Caco-2 (cell line): ENCODE measurements around the gene TMEM132C. TPM values are rescaled to one million over a fixed set of nuclear protein-coding genes. Genes with fewer than 3 reads are reported as not detected.

ENCODE experiments used
- BruUV-seq: library from RNA; stranded (reverse); fragments of 400-500 nt; replicated peaks from 2 replicates; lab custom pipeline; 2021; lab: Mats Ljungman, UMichigan
- CTCF ChIA-PET: fragments of 300-600 bp; sonication (Branson Sonifier 250); formaldehyde crosslinking; loops from one replicate; lab custom pipeline; 2022; ENCODE audit warnings: antibody characterized with exemption; lab: Charles Lee
- POLR2A ChIA-PET: fragments of 300-600 bp; sonication (Branson Sonifier 250); formaldehyde crosslinking; loops from one replicate; lab custom pipeline; 2022; ENCODE audit warnings: antibody characterized with exemption; lab: Charles Lee
- DNase-seq, 2 experiments: peaks; one replicate each; pipeline versions ENCODE4 v3.0.0 to v3.0.0-alpha.2; 2020 to 2022
- H3K27me3 ChIP-seq: replicated peaks from 2 replicates; pipeline ENCODE4 v1.6.0; 2011; ENCODE audit warnings: low read length; ENCODE audit not compliant: control insufficient read depth, insufficient read depth
- H3K36me3 ChIP-seq: 2 replicates; pipeline ENCODE4 v1.5.1; 2011; ENCODE audit warnings: low read length; ENCODE audit not compliant: control insufficient read depth, insufficient read depth
- H3K4me1 ChIP-seq: fragments of 250-450 bp; sonication (Bioruptor Pico); 2 replicates; pipeline ENCODE4 v1.5.1; 2020; ENCODE audit warnings: mild to moderate bottlenecking
- H3K4me3 ChIP-seq: 2 replicates; pipeline ENCODE4 v1.5.1; 2011; ENCODE audit warnings: low read depth, mild to moderate bottlenecking, control low read depth, low read length
- H3K9me3 ChIP-seq: fragments of 250-450 bp; sonication (Bioruptor Pico); 2 replicates; pipeline ENCODE4 v1.5.1; 2020; ENCODE audit warnings: mild to moderate bottlenecking, moderate library complexity
- H3K27ac Mint-ChIP-seq: one replicate; pipeline ENCODE4 v1.8.0; 2022; ENCODE audit warnings: mixed read lengths; ENCODE audit not compliant: unreplicated experiment
- H3K27me3 Mint-ChIP-seq: one replicate; pipeline ENCODE4 v1.8.0; 2022; ENCODE audit warnings: mixed read lengths; ENCODE audit not compliant: insufficient read depth, unreplicated experiment
- H3K36me3 Mint-ChIP-seq: one replicate; pipeline ENCODE4 v1.8.0; 2022; ENCODE audit warnings: mild to moderate bottlenecking, mixed read lengths; ENCODE audit not compliant: insufficient read depth, unreplicated experiment
- H3K4me1 Mint-ChIP-seq: one replicate; pipeline ENCODE4 v1.8.0; 2022; ENCODE audit warnings: low read depth, mixed read lengths; ENCODE audit not compliant: unreplicated experiment
- H3K4me3 Mint-ChIP-seq: one replicate; pipeline ENCODE4 v1.8.0; 2022; ENCODE audit warnings: mild to moderate bottlenecking, moderate library complexity, mixed read lengths; ENCODE audit not compliant: unreplicated experiment
- H3K9me3 Mint-ChIP-seq: one replicate; pipeline ENCODE4 v1.8.0; 2022; ENCODE audit warnings: mixed read lengths; ENCODE audit not compliant: unreplicated experiment
- intact Hi-C: fragments of 100-400 bp; cut with micrococcal nuclease; formaldehyde crosslinking; loops from one replicate; pipeline ENCODE4 v1.10.0; 2022; ENCODE audit not compliant: unreplicated experiment
- total RNA-seq: library from RNA; stranded (reverse); gene quantifications from 2 replicates; pipeline ENCODE4 v1.2.3, GENCODE V29; 2022
- TF ChIP-seq, protein P1 (sequence below), 2 experiments: fragments of 200-600 bp in 1 of 2; IDR thresholded peaks; 1 replicate in 1 of 2; 2 replicates in 1 of 2; pipeline versions ENCODE4 v1.5.1 to v1.8.0; 2011 to 2022; ENCODE audit warnings: antibody characterized with exemption in 1 of 2, control low read depth in 1 of 2, inconsistent platforms in 1 of 2, low read depth in 1 of 2, low read length in 1 of 2, mild to moderate bottlenecking in 1 of 2, moderate library complexity in 1 of 2; ENCODE audit not compliant: insufficient read depth in 1 of 2, severe bottlenecking in 1 of 2, unreplicated experiment in 1 of 2

TMEM132C gene
- total RNA-seq, 1 experiment from 2014 or later: not detected

DNA sequence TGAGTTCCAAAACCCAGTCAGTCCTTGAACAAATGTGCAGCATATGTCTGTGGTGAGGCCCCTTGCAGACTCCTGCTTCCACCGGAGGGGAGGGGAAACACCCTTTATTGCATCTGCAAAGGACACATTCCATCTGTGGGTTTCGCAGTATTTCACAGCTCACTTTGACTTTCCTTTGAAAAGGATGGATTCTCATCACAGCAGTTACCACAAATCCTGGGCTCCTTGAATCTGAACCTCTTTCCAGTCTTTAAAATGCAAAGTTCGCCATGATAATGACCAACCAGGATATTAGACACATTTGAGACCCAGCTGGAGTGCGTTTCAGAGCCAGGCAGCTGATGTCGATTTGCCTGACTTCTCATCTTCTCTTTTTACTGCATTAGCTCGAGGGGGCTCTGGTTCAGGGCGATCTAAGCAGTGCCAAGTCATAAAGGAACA, 314.4 kb downstream of the TMEM132C start:
- Histone ChIP-seq H3K4me3 (no peak overlapping the region), H3K4me1 (no peaks in the 10 kb centered on the region), H3K27me3 (no peaks in the 10 kb centered on the region), H3K36me3 (no peaks in the 10 kb centered on the region), H3K9me3 (no peaks in the 10 kb centered on the region)
- ChIA-PET POLR2A (no interaction called here), CTCF (no interaction called here)
- Mint-ChIP-seq H3K4me1 (no peaks in the 10 kb centered on the region), H3K4me3 (no peak overlapping the region), H3K27ac (no peak overlapping the region), H3K36me3 (no peaks in the 10 kb centered on the region), H3K27me3 (no peaks in the 10 kb centered on the region), H3K9me3 (peaks cover 9% of the 10 kb centered on the region)
- intact Hi-C loops: no loop called here
- BruUV-seq: no TSS peak
- no peak for DNase-seq
- TF ChIP-seq, protein P1, sequence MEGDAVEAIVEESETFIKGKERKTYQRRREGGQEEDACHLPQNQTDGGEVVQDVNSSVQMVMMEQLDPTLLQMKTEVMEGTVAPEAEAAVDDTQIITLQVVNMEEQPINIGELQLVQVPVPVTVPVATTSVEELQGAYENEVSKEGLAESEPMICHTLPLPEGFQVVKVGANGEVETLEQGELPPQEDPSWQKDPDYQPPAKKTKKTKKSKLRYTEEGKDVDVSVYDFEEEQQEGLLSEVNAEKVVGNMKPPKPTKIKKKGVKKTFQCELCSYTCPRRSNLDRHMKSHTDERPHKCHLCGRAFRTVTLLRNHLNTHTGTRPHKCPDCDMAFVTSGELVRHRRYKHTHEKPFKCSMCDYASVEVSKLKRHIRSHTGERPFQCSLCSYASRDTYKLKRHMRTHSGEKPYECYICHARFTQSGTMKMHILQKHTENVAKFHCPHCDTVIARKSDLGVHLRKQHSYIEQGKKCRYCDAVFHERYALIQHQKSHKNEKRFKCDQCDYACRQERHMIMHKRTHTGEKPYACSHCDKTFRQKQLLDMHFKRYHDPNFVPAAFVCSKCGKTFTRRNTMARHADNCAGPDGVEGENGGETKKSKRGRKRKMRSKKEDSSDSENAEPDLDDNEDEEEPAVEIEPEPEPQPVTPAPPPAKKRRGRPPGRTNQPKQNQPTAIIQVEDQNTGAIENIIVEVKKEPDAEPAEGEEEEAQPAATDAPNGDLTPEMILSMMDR (IDR thresholded peaks at IDR 0.05; ENCODE audit: insufficient read depth in 1 of 2, low read depth in 1 of 2, low read length in 1 of 2, severe bottlenecking in 1 of 2, unreplicated experiment in 1 of 2): no peak

DNA sequence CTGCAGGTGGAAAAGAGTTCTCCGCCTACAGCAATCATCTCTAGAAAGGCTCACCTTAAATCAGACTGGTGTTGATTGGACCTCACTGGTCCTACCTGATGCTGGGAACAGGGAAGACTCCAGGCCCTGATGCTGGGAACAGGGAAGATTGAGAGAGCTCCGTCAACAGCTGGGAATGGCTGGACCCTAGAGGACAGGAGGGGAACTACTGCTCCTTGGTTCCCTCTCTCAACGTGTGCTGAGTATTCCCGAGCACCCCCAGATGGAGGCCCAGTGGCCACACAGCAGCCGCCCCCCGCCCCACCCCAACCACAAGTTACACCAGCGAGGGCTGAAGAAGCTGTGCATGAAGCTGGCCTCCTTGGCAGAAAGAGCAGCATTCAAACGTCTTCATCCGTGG, 316.5 kb downstream of the TMEM132C start:
- intact Hi-C loops: no loop called here
- no peaks in the 10 kb centered on the region for H3K36me3 Mint-ChIP-seq
- no TSS peak for BruUV-seq
- Histone ChIP-seq H3K36me3 (no peaks in the 10 kb centered on the region), H3K4me1 (no peaks in the 10 kb centered on the region), H3K9me3 (no peaks in the 10 kb centered on the region), H3K4me3 (no peak overlapping the region), H3K27me3 (no peaks in the 10 kb centered on the region)
- H3K9me3 Mint-ChIP-seq: peaks cover 9% of the 10 kb centered on the region
- H3K4me3 Mint-ChIP-seq: no peak overlapping the region
- no peaks in the 10 kb centered on the region for H3K4me1 Mint-ChIP-seq
- CTCF ChIA-PET: no interaction called here
- TF ChIP-seq, protein P1 (IDR thresholded peaks at IDR 0.05; ENCODE audit: insufficient read depth in 1 of 2, low read depth in 1 of 2, low read length in 1 of 2, severe bottlenecking in 1 of 2, unreplicated experiment in 1 of 2): no peak
- no peak for DNase-seq
- peaks cover 4% of the 10 kb centered on the region for H3K27me3 Mint-ChIP-seq
- H3K27ac Mint-ChIP-seq: no peak overlapping the region
- POLR2A ChIA-PET: no interaction called here

DNA sequence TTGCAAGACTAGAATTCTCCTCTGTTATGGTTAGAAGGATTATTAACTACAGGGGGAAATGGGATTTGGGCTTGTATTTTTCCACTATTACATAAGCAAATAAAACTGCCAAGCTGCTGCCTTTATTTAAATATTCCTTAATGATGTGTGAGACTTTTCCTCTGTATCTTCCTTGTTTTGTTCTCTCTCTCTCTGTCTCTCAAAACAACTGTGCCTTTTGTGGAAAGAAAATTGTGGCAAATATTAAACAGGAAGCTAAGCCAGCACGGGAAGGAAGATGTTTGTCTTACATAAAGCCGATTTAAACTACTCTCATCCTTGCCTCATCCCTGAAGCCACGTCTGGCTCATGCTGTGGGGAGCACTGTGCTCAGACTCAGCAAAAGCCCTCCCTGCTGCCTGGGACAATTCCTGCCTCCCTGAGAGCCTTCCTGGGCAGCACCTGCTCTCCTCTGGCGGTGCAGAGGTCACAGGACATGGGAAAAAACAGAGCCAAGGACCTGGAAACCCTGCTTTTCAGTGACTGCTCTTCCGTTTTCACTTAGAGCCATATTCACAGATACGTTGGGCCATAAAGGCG, 319.6 kb downstream of the TMEM132C start:
- H3K9me3 Mint-ChIP-seq: no peaks in the 10 kb centered on the region
- TF ChIP-seq, protein P1 (IDR thresholded peaks at IDR 0.05; ENCODE audit: insufficient read depth in 1 of 2, low read depth in 1 of 2, low read length in 1 of 2, severe bottlenecking in 1 of 2, unreplicated experiment in 1 of 2): no peak
- intact Hi-C loops: no loop called here
- Histone ChIP-seq H3K9me3 (no peaks in the 10 kb centered on the region), H3K36me3 (no peaks in the 10 kb centered on the region), H3K27me3 (no peaks in the 10 kb centered on the region), H3K4me1 (no peaks in the 10 kb centered on the region), H3K4me3 (no peak overlapping the region)
- H3K27ac Mint-ChIP-seq: no peak overlapping the region
- no TSS peak for BruUV-seq
- POLR2A ChIA-PET: no interaction called here
- no peak for DNase-seq
- CTCF ChIA-PET: no interaction called here
- H3K27me3 Mint-ChIP-seq: peaks cover 4% of the 10 kb centered on the region
- H3K36me3 Mint-ChIP-seq: no peaks in the 10 kb centered on the region
- no peaks in the 10 kb centered on the region for H3K4me1 Mint-ChIP-seq
- no peak overlapping the region for H3K4me3 Mint-ChIP-seq
